Activated effector memory CD4-positive, alpha-beta T cell treated with anti-CD3 and anti-CD28 coated beads, Interleukin-2, amount 50 U/mL, for 16 hours (primary cell): ENCODE results near the gene LRRFIP1.

ENCODE experiments used
- DNase-seq: peaks from one replicate; pipeline ENCODE4 v3.0.0-alpha.2; 2020

LRRFIP1 gene

DNA sequence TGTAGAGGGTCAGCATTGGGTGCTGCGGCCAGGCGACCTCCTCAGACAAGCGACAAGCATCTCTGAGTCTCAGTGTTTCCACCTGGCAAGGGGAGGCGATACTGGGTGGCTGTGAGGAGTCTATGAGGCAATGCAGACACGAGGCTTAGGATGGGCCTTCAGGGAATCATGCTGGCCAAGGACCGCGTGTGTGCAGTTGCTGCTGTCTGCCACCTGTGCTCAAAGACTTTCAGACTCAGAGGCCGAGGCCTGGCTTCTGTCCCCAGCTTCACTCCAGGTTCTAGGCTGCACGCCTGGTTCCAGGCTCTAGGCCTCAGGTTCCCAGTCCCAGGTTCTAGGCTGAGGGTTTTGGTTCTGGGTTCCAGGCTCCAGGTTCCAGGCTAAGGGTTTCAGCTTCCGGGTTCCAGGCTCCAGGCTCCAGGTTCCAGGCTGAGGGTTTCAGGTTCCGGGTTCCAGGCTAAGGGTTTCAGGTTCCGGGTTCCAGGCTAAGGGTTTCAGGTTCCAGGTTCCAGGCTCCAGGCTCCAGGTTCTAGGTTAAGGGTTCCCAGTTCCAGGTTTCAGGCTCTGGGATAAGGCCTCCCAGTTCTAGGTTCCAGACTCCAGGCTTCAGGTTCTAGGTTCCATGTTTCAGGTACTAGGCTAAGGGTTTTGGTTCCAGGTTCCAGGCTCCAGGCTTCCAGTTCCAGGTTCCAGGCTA, 14.8 kb downstream of the LRRFIP1 start:
- no peak for DNase-seq

DNA sequence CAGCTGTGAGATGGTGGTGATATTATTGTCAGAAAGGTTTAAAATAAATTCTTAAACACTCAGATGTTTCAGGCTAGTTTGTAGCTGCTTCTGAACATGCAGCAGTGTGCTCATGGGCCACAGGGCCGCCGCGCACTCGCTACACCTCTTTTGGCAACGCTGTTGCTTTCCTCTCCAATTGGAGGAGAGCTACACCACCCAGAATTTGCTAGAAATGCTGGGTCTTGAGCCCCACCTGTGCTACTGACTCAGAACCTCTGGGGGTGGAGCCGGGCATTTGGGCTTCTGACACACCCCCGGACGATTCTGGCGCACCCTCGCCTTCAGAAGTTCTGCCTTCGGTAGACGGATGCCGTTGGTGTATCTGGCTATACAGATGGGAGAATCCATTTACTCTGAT, 15.7 kb downstream of the LRRFIP1 start:
- DNase-seq: no peak

DNA sequence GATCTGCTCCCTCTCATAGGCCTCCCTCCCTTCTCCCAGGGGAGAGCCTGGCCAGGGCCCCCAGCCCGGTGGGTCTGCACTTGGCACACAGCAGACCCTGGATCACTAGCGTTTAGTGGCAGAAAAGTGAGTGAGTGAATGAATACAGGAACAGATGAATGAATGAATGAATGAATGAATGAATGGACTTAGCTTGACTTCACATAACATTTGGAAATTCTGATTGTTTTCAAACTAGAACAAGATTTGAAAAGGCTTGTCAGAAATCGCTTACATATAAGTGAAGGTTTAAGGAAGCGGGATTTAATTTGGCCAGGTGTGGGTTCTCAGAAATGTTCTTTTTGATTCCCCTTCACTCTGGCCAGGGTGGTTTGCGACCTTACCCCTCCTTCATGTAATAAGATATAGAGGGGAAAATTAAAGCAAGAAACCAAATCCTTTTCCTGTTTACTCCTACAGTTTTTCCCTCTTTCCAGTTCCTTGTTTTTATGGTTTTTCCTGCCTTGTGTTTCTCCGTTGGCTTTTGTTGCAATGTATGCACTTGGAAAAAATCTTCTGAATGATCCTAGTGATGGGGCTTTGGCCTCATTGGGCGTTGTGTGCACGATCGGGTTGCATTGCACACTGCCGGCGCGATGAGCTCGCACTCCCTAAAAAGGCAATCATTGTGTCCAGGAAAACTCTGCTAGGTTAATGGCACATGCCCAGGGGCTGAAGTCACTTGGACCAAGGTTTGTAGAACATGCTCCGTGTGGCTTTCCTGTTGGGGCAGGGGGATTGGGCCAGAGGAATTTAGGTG, 16.4 kb downstream of the LRRFIP1 start:
- no peak for DNase-seq

DNA sequence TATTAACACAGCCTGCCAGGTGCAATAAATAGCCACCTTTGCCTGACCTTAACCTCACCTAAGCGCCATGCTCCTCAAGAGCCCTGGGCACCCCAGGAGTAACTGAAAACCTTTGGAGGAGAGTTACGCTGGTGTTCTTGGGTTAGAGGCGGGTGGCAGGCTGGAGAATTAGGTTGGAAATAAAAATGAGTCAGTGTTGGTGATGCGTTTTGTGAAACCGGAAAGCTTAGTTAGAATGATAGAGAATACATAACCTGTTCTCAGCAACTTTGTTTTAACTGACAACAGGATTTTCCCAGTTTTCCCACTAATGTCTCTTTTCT, 17.0 kb downstream of the LRRFIP1 start:
- DNase-seq: no peak

DNA sequence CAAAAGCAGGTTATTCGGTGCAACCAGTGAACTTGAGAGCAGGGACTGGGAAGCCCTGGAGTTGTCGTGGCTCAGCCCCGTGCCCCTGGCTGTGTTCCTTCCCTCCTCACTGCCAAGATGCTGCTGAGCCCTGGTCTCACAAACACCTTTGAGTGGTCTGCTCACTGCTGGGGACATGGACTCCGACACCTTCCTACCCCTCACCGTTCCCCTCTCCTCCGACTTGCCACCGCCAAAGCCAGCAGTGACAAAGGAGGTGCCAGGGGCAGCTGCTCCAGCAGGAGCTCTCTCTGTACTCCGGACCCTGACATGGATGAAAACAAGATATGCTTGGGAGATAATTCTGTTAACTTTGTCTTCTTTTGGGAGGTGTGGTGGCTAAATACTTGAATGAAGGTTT, 17.9 kb downstream of the LRRFIP1 start:
- no peak for DNase-seq

DNA sequence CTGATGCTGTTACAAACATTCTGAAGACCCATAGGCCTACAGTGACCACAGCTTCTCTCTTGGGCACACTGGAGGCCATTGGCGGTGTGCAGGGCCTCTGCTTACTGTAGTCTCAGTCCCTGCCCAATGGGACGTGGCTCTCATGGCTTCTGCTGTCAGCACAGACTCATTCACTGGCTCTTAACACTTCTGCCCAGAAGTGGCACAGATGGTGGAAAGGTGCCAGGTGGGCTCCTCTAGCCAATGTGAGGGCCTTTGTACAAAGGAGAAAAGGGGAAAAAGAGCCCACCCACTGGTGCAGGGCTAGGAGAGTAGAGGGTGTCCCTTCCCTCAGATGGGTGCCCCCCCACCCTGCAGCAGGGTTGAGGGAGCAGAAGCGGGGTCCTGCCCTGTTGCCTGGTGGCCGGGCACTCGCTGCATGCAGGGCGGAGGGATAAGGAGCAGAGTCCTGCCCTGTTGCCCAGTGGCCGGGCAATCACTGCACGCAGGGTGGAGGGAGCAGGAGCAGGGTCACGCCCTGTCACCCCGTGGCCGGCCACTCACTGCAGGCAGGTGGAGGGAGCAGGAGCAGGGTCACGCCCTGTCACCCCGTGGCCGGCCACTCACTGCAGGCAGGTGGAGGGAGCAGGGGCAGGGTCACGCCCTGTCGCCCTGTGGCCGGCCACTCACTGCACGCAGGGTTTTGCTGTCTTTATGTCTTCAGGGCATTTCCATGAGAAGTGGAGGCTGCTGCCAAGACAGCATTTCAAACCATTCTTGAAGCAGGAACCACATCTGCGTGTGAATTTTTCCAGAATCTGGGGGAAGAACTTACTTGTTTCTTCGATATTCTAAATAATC, 20.0 kb downstream of the LRRFIP1 start:
- no peak for DNase-seq

DNA sequence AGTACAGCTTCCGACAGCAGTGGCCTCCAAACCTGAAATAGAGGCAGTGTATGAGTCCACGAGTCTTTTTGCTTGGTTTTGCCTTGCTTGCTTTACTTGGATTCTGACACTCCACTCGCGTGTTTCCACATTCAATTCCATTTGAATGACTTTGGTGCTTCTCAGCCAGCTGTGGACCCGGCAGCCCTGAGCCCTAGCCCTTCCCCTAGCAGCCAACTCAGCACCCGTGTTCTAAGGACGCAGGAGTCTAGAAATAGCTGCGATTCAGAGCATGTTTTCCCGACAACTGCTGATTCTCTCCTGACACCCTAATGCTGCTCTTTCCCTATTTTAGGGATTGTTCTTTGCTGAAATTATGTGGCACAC, 20.6 kb downstream of the LRRFIP1 start:
- DNase-seq: no peak

DNA sequence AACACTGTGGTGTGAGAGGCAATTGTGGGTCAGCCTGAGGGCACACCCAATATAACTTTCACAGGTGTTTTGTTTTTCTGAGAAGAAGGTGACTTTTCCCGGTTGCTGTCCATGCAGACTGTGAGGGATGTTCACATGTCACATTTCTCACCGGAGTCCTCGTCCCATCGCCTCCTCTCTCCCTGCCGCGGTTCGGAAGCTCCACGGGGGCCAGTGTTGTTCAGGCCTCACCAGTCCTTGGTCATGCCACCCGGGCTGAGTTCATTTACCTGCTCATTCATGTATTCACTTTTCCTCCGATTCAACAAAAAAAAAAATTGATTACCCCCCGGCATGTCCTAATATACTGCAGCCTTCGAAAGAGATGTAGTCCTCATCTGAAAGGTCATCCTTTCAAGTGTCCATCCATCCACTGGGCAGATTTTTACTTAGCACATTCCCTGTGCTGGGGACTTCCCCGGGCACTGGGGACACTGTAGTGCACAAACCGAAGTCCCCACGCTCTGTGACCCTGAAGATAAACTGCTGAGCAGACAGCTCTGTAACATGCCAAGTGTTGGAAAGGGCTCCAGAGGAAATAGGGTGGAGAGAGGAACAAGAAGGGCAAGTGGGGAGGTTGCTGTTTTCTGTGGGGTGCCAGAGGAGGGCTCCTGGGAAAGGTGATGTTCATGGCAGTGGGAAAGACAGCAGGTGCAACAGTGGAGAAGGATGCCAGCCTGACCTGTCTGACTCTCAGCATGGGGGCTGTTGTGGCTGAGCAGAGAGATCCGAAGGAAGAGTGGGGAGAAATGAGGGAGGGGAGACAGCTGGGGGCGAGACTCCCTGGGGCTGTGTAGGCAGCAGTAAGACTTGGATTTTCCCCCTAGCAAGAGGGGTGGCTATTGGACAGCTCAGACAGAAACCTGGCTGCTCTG, 22.4 kb downstream of the LRRFIP1 start:
- DNase-seq: no peak

DNA sequence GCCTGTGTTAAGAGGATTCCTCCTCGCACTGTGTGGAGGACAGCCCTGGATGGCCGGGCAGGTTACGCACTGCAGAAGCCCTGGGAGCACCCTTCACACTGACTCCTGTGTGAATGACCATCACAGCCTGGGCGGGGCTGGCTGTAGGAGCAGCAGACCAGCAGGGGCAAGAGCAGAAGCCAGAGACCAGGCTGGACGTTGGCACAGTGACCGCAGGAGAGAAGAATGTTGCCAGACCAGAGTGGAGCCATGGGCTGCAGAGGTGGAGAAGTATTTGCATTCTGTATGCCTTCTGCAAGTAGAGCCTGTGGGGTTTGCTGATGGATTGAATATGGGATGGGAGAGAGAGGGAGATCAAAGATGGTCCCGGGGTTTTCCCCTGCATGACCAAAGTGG, 23.1 kb downstream of the LRRFIP1 start:
- no peak for DNase-seq

DNA sequence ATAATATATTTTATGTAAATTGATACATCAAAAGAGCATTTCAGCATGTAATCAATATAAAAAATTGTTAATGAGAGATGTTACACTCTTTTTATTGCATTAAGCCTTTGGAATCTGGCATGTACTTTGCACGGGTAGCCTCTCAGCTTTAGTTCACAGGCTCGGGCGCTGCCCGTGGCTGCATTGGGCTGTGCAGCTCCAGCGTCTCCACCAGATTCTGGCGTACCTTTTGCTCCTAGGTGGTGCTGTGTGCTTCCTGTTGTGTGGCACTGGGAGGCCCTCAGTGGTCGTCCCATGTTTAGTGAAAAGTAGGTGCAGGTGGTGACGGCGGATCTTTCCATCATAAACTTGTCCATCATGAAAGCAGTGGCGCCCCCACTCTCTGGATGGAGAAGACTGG, 24.4 kb downstream of the LRRFIP1 start:
- no peak for DNase-seq

DNA sequence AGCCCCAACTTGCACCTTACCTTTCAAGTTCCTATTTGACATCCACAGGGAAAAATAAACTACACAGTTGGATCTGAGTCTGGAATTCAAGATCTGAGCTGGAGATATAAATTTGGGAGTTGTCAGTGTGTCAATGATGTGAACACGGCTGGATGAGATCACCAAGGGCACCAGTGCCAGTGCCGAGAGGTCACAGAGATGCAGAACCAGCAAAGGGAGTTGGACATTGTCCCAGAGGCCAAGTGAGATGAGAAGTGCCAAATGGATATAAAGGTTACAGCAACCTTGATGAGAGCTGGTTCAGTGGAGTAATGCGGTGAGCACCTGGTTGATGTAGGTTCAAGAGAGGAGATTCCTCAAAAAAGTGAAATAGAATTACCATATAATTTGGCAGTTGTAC, 24.8 kb downstream of the LRRFIP1 start:
- no peak for DNase-seq

DNA sequence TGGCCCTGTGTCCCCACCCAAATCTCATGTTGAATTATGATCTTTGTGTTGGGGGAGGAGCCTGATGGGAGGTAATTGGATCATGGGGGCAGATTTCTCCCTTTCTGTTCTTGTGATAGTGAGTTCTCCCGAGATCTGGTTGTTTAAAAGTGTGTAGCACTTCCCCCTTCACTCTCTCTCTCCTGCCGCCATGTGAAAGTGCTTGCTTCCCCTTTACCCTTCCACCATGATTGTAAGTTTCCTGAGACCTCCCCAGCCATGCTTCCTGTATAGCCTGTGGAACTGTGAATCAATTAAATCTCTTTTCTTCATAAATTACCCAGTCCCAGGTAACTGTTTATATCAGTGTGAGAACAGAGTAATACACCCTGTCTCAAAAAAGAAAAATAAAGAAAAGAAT, 25.5 kb downstream of the LRRFIP1 start:
- no peak for DNase-seq

DNA sequence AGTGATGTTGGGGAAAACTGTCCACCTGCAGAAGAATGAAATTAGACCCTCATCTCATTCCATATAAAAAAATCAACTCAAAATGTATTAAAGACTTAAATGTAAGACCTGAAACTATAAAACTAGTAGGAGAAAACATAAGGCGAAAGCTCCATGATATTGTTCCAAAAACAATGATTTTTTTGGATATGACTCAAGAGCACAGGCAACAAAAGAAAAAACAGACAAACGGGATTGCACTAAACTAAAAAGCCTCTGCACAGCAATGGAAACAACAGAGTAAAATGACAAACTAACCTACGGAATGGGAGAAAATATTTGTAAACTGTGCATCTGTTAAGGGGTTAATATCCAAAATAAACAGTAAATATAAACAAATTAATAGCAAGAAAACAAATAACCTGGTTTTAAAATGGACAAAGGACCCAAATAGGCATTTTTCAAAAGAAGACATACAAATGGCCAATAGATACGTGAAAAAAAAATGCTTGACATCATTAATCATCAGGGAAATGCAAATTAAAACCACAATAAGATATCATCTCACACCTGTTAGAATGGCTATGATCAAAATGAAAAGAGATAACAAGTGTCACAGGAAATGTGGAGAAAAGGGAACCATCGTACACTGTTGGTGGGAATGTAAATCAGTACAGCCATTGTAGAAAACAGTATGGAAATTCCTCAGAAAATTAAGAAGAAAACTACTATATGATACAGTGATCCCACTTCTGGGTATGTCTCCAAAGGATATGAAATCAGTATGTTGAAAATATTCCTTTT, 26.6 kb downstream of the LRRFIP1 start:
- no peak for DNase-seq

DNA sequence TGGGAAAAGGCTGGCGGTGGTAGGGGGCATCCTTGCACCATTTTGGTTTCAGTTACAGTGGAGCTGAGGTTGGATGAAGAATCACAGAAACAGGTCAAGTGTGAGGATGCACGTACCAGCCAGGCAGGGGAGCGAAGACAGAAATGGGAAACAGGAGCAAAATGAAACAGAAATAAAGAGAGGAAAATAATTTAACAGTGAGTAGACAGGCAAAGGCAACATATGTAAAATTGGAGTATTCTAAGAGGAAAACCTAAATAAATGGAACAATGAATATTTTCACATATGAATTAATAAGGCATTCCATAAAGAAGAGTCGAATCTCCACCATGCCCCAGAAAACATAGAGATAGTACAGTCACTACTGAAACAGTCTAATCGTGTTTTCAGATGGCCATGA, 29.7 kb downstream of the LRRFIP1 start:
- no peak for DNase-seq

DNA sequence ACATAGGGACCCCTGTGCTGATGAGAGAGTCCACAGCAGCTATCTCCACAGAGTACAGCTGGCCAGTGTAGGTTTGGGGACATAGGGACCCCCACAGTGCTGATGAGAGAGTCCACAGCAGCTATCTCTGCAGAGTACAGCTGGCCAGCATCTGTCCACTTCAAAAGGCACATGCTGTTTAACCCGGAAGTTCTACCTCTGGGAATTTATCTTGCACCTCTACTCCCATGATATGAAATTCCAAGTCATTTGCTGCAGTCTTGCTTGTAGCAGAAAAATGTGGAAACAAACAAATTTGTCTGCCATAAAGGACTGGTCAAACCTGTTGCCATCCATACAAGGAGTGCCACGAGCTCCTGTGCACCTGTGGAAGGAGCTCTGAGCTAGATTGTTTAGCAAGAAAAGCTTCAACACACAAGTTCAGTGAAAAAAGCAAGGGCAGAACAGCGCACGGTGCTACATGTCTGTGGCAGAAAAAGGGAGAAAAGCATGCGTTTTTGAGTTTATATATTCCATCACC, 33.1 kb downstream of the LRRFIP1 start:
- no peak for DNase-seq

DNA sequence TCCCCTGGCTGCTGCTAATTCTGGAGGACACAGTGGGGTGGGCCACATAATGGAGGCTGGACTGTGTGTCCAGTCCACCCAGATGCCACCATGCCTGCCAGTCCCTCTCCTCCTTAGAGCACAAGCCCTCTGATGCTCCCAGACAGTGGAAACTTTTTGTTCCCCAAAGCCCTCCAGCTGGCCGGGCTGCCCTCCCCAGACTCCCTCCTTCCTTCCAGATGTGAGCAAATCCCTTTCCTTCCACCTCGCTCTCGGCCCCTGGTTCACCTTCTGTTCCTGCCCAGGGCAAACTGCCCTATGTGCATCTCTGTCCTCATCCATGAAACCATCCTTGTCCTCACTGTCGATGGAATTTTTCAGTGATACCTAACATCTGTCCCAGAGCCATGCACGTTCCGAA, 33.9 kb downstream of the LRRFIP1 start:
- no peak for DNase-seq

DNA sequence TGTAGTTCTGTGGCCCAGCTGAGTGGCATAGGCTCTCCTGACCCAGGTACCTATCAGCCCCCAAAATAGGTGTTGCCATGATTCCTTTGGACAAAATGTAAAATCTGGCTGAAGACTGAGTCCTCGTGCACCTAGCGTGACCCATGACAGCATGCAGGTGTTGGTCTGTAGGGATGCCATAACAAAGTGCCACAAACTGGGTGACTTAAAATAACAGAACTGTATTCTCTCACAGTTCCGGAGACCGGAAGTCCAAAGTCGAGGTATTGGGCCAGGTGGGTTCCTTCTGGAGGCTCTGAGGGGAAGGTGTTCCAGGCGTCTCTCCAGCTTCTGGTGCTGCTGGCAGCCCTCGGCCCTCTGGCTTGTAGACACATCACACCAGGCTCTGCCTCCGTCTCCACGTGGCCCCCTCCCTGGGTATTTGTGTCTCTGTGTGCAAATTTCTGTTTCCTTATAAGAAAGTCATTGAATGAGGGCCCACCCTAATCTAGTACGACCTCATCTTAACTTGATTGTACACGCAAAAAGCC, 34.5 kb downstream of the LRRFIP1 start:
- DNase-seq: no peak

DNA sequence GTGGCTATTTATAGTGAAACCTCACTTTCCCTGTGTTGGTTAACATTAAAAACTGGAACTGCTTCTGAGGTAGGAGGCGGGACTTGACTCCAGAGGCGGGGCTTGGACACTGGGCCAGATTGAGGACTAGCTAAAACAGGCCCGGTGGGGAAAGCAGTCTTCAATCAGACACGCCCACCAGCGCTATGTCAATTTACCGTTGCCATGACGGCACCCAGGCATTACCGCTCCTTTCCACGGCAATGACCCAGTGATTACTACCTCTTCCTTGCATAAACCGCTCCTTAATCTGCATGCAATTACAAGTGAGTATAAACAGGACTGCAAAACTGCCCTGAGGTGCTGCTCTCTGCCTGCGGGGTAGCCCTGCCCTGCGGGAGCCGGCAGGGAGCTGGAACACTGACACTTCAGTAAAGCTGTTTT, 35.3 kb downstream of the LRRFIP1 start:
- peak; percentile 75 for DNase-seq

DNA sequence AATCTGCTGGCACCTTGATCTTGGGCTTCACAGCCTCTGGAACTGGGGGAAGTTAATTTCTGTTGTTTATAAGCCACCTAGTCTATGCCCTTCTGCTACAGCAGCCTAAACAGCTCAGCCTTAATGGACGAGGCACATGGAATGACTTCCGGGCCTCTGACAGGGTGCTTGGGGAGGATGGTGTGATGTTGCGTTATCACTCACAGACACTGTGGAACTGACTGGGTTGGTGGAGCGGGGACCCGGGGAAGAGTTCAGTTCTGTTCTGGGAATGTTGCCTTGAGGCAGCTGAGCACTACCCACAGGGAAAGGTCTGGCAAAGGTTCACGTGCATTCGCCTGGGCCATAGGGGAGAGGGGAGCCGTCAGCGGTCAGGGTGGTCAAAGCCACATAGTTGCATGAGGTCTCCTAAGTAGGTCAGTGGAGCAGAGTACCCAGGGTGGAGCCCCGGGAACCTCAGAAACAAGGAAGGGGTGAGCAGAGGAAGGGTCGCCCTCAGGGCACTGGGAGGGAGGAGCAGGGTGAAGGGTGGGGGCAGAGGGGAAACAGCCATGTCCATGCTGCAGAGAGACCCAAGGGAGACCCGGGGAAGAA, 36.2 kb downstream of the LRRFIP1 start:
- no peak for DNase-seq

DNA sequence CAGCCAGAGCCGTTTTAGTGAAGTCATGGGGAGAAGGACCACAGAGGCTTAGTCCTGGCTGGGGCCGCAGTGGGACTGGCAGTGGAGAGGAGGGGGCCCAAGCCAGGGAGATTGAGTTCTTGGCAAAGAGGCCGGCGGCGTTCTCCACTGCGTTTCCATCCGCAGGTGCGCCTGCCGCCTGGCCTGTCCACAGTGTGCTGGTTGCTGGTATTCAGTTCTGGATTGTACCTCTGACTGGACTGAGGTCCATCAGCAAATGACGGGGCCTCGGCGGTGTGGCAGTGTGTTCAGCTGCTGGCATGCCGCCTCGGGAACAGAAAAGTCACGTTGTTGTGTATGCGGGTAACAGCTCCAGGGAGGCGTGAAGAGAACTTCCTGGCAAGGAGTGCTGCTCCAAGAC, 36.8 kb downstream of the LRRFIP1 start:
- DNase-seq: no peak

DNA sequence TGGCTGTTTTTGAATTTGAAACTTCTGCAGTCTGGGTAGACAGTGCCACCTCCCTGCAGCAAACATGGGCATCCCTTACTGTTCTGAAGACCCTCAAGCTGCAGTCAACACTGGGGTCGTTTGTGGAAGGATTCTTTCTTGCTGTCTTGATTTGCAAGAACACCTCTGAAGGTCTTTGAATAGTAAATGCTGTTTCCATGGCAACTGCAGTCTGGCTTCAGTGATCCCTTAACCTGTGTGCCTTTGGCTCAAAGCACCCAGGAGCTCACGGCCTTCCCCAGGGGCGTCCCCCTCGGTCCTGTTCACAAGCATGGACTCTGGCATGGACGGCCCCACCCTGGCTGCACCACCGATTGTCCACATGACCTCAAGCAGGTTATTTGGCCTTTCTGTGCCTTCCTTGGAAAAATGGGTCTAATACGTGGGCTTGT, 38.3 kb downstream of the LRRFIP1 start:
- DNase-seq: no peak
